ENCODE data around the gene GFRA1. TPM values are rescaled to one million over a fixed set of nuclear protein-coding genes. Genes with fewer than 3 reads are reported as not detected.

GFRA1 gene
- total RNA-seq, 4 donors from 2014 or later = 1.8 to 21.4 (median 12.1) TPM

GRCh38 chr10:116195039-116195438 is 78.0 kb downstream of the GFRA1 start:
- H3K36me3 ChIP-seq = no peaks in the 10 kb centered on the region
- no peak for DNase-seq
- H3K27ac ChIP-seq = no peak overlapping the region
- H3K4me3 ChIP-seq = no peak overlapping the region
- TF ChIP-seq, protein P1, sequence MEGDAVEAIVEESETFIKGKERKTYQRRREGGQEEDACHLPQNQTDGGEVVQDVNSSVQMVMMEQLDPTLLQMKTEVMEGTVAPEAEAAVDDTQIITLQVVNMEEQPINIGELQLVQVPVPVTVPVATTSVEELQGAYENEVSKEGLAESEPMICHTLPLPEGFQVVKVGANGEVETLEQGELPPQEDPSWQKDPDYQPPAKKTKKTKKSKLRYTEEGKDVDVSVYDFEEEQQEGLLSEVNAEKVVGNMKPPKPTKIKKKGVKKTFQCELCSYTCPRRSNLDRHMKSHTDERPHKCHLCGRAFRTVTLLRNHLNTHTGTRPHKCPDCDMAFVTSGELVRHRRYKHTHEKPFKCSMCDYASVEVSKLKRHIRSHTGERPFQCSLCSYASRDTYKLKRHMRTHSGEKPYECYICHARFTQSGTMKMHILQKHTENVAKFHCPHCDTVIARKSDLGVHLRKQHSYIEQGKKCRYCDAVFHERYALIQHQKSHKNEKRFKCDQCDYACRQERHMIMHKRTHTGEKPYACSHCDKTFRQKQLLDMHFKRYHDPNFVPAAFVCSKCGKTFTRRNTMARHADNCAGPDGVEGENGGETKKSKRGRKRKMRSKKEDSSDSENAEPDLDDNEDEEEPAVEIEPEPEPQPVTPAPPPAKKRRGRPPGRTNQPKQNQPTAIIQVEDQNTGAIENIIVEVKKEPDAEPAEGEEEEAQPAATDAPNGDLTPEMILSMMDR (IDR thresholded peaks at IDR 0.05) = no peak
- TF ChIP-seq POLR2A (IDR thresholded peaks at IDR 0.05) = no peak
- H3K27me3 ChIP-seq = no peaks in the 10 kb centered on the region
- H3K4me1 ChIP-seq = no peaks in the 10 kb centered on the region
- H3K9me3 ChIP-seq = peaks cover 0 to 4% (median 0%) of the 10 kb centered on the region in 4 donors

DNA sequence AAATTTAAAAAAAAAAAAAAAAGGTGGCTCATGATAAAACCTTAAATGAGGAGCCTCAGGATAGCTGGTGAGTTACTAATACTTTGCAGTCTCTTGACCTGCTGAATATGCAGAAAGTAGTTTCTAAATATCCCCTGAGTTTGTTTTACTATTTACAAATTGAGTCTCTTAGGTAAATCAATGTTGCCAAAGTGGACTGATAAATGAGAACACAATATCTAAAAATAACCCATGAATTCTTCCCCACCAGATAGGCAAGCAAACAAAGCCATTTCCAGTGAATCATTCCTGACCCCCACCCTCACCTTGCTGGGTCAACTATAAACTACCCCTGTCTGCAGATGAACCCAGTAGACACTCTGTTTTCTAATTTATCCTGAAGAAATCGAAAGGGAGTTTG is 78.9 kb downstream of the GFRA1 start:
- no peak for DNase-seq
- H3K36me3 ChIP-seq = no peaks in the 10 kb centered on the region
- peaks cover 0 to 4% (median 0%) of the 10 kb centered on the region in 4 donors for H3K9me3 ChIP-seq
- no peaks in the 10 kb centered on the region for H3K27me3 ChIP-seq
- H3K4me1 ChIP-seq = no peaks in the 10 kb centered on the region
- TF ChIP-seq, protein P1 (IDR thresholded peaks at IDR 0.05) = no peak
- no peak for TF ChIP-seq POLR2A (IDR thresholded peaks at IDR 0.05)
- no peak overlapping the region for H3K27ac ChIP-seq
- no peak overlapping the region for H3K4me3 ChIP-seq

DNA sequence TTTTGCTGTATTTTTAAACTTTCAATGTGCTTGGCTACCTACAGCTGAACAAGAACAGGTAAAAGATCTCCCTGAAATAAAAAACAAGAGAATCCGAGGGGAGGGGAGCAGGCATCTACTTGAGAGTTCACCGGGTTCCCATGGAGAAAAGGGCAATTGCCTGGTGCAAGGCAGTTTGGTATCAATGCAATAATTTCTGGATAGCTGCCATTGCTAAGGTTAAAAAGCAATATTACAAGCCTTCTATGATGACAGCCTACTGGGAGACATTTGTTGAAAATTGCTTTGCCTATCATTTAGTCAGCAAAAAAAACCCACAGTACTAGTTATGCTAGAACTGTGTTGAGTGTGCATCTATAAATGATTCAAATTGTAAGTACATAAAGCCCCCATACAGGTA is 82.1 kb downstream of the GFRA1 start:
- no peak overlapping the region for H3K4me3 ChIP-seq
- no peaks in the 10 kb centered on the region for H3K36me3 ChIP-seq
- peaks cover 0 to 1% (median 0%) of the 10 kb centered on the region in 4 donors for H3K9me3 ChIP-seq
- no peaks in the 10 kb centered on the region for H3K4me1 ChIP-seq
- DNase-seq = no peak
- no peaks in the 10 kb centered on the region for H3K27me3 ChIP-seq
- no peak overlapping the region for H3K27ac ChIP-seq
- TF ChIP-seq, protein P1 (IDR thresholded peaks at IDR 0.05) = no peak
- no peak for TF ChIP-seq POLR2A (IDR thresholded peaks at IDR 0.05)

DNA sequence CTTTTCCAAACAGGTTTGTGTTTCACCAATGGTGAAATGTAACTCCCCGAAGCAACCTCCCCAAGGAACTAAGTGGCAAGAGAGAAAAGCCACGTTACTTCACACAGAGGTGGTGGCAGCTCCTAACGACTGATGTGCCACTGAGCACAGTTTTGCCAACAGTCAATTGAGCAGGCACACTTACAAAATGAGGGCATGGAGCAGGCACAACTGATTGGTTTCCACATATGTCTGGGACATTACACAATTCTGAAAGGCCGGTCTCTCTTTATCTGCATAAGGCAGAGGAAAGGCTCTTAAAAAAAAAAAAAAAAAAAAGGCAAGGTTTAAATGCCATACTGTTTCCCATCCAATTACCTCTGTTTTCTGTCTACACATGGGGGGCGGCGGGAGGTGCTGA is 86.7 kb downstream of the GFRA1 start:
- Histone ChIP-seq H3K4me3 (no peak overlapping the region), H3K4me1 (no peaks in the 10 kb centered on the region), H3K27me3 (no peaks in the 10 kb centered on the region), H3K36me3 (no peaks in the 10 kb centered on the region), H3K27ac (no peak overlapping the region), H3K9me3 (no peaks in the 10 kb centered on the region)
- DNase-seq = no peak
- TF ChIP-seq POLR2A (IDR thresholded peaks at IDR 0.05) = no peak
- TF ChIP-seq, protein P1 (IDR thresholded peaks at IDR 0.05) = no peak

- no peak for DNase-seq
- Histone ChIP-seq H3K27me3 (no peaks in the 10 kb centered on the region), H3K9me3 (no peaks in the 10 kb centered on the region), H3K4me1 (no peaks in the 10 kb centered on the region), H3K4me3 (no peak overlapping the region), H3K36me3 (no peaks in the 10 kb centered on the region), H3K27ac (no peak overlapping the region)
- TF ChIP-seq, protein P1 (IDR thresholded peaks at IDR 0.05) = no peak
- no peak for TF ChIP-seq POLR2A (IDR thresholded peaks at IDR 0.05)
Observed at GRCh38 chr10:116185199-116185867, 87.7 kb downstream of the GFRA1 start.

GRCh38 chr10:116184512-116184794 is 88.6 kb downstream of the GFRA1 start:
- Histone ChIP-seq H3K4me3 (no peak overlapping the region), H3K27ac (no peak overlapping the region), H3K36me3 (no peaks in the 10 kb centered on the region), H3K4me1 (no peaks in the 10 kb centered on the region), H3K9me3 (no peaks in the 10 kb centered on the region), H3K27me3 (no peaks in the 10 kb centered on the region)
- no peak for DNase-seq
- TF ChIP-seq, protein P1 (IDR thresholded peaks at IDR 0.05) = no peak
- no peak for TF ChIP-seq POLR2A (IDR thresholded peaks at IDR 0.05)

All from Peyer's patch (tissue), 4 donors.